Mucosa of descending colon (tissue), 3 donors: ENCODE measurements around the gene UBA7. TPM values are rescaled to one million over a fixed set of nuclear protein-coding genes. Genes with fewer than 3 reads are reported as not detected.
A peak's percentile ranks its signal among the peaks of the same experiment; 100 is the strongest.

Experiments
- ATAC-seq: fragments of 200-7000 bp; cut with Tn5 transposase; one replicate; pipeline ENCODE4 v1.9.1; 2020; ENCODE audit warnings: mild to moderate bottlenecking, moderate library complexity
- DNase-seq, 3 donors: peaks; one replicate each; pipeline ENCODE4 v3.0.0-alpha.2; 2020
- H3K36me3 ChIP-seq: fragments of 200-600 bp; one replicate; pipeline ENCODE4 v1.8.0; 2021; ENCODE audit warnings: low read depth, mild to moderate bottlenecking
- H3K4me1 ChIP-seq: fragments of 200-600 bp; one replicate; pipeline ENCODE4 v1.8.0; 2021; ENCODE audit warnings: low read depth, mild to moderate bottlenecking
- H3K4me3 ChIP-seq: fragments of 200-600 bp; one replicate; pipeline ENCODE4 v1.8.0; 2021; ENCODE audit warnings: mild to moderate bottlenecking
- H3K9me3 ChIP-seq: fragments of 200-600 bp; one replicate; pipeline ENCODE4 v1.8.0; 2021; ENCODE audit warnings: mild to moderate bottlenecking
- CTCF ChIP-seq: fragments of 200-600 bp; IDR thresholded peaks from one replicate; pipeline ENCODE4 v1.8.0; 2022; ENCODE audit warnings: antibody characterized with exemption, mild to moderate bottlenecking
- intact Hi-C, 2 donors: fragments of 100-400 bp; cut with DNase I in 1 of 2; cut with micrococcal nuclease in 1 of 2; formaldehyde crosslinking; loops; one replicate each; pipeline versions ENCODE4 v1.11.0 to v1.11.1; 2022; cut with DNase I, micrococcal nuclease
- long read RNA-seq, 2 donors: library from polyadenylated mRNA; unstranded; transcript quantifications; one replicate each; pipeline ENCODE4 v2.0.0, GENCODE V29; 2019 to 2021
- total RNA-seq, 3 donors: library from RNA; stranded (reverse); fragmentation: NEBNext Ultra II Directional in 2 of 3; extraction: Animal tissue kit (Norgen Biotek cat#: 25700) in 2 of 3; gene quantifications; one replicate each; pipeline versions ENCODE4 v1.2.1 to v1.2.4, GENCODE V29; 2021 to 2023
- donor health status: DM: no; HTN: no; CAD: no; lungs with moderate emphysema.
- donor health status: DM: no; HTN: no; CAD: no.
- donor health status: DM: no; HTN: yes; CAD: no.

UBA7 gene, protein sequence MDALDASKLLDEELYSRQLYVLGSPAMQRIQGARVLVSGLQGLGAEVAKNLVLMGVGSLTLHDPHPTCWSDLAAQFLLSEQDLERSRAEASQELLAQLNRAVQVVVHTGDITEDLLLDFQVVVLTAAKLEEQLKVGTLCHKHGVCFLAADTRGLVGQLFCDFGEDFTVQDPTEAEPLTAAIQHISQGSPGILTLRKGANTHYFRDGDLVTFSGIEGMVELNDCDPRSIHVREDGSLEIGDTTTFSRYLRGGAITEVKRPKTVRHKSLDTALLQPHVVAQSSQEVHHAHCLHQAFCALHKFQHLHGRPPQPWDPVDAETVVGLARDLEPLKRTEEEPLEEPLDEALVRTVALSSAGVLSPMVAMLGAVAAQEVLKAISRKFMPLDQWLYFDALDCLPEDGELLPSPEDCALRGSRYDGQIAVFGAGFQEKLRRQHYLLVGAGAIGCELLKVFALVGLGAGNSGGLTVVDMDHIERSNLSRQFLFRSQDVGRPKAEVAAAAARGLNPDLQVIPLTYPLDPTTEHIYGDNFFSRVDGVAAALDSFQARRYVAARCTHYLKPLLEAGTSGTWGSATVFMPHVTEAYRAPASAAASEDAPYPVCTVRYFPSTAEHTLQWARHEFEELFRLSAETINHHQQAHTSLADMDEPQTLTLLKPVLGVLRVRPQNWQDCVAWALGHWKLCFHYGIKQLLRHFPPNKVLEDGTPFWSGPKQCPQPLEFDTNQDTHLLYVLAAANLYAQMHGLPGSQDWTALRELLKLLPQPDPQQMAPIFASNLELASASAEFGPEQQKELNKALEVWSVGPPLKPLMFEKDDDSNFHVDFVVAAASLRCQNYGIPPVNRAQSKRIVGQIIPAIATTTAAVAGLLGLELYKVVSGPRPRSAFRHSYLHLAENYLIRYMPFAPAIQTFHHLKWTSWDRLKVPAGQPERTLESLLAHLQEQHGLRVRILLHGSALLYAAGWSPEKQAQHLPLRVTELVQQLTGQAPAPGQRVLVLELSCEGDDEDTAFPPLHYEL
- total RNA-seq = 100 to 1,000 TPM in 2 of 3 donors, 10 to 100 TPM in 1; 90.3 to 192 (median 139) TPM
- long read RNA-seq, donor 1, transcript UBA7-201 (24 exons, 3,299 nt) = major isoform, 27 of 73 reads
- long read RNA-seq, donor 1, partial matches to known transcripts = 18 of 73 reads
- long read RNA-seq, donor 1, other reads (novel, unspliced or antisense) = 28 of 73 reads
- long read RNA-seq, donor 2, transcript UBA7-201 (24 exons, 3,299 nt) = major isoform, 6 of 20 reads
- long read RNA-seq, donor 2, partial matches to known transcripts = 7 of 20 reads
- long read RNA-seq, donor 2, other reads (novel, unspliced or antisense) = 7 of 20 reads

DNA sequence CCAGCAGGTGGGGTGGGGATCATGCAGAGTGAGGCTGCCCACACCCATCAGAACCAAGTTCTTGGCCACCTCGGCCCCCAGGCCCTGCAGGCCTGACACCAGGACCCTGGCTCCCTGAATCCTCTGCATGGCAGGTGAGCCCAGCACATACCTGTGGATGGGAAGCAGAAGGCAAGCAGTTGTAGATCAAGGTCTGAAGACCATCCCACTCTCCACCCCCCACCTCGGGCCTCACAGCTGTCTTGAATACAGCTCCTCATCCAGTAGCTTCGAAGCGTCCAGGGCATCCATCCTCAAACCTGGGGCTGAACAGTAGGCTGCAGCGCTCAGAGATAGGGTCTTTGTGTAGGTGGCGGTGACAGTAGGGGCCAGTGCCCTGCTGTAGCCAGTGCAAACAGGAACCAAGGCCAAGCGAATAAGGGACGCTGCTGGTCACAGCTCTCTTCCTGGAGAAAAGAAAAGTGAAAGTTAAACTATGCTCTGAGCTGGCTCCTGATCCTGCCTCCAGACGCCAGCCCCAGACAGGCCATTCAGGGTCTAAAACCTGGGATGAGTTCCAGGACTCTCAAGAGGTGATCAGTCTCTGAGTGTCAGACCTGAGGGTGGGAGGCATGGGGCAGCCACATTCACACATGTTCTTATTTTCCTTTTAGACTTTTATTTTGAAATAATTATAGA is at the start of gene UBA7:
UBA7 (minus strand) TSS at position 457 of the 678 bp plus-strand sequence; CDS start at position 291, 166 bp downstream.
- Histone ChIP-seq H3K36me3 (no peaks in the 10 kb centered on the region), H3K9me3 (no peaks in the 10 kb centered on the region), H3K4me1 (peaks cover 11% of the 10 kb centered on the region), H3K4me3 (peak within 1 kb of the TSS; percentile 25)
- DNase-seq (peak; percentile 64 to 72 (median 69)), ATAC-seq (peak; percentile 97)
- TF ChIP-seq CTCF = no peak
- intact Hi-C loops = no loop called here

DNA sequence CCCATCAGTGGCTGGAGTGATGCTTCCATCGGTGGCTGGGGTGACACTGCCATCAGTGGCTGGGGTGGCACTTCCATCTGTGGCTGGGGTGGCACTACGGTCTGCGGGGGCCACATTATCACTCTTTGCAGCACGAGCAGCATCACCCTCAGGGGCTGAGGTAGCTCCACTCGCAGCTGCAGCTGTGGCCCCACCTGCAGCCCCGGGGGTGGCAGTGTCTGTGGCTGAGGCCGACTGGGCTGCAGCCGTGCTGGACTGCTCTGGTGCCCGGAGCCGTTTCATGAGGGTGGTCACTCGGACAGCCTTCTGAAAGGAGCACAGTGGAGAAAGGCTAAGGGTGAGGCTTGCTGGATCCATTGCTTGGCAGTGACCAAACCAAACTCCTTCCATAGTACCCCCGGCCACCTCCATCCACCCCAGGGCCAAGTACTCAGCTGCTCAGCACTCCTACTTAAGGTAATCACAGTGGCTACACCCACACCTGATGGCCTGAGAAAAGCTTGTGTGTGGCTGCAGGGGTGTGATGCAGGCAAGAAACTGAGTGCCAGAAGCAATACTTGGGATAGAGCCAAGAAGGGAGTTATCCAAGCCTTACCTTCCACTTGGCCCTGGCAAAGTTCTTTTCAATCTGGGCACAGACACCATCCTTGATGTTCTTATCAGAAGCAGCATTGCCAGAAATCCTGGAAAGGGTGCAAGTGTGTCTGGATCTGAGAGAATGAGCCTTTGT is 46.0 kb upstream of the UBA7 start:
- Histone ChIP-seq H3K9me3 (no peaks in the 10 kb centered on the region), H3K36me3 (no peaks in the 10 kb centered on the region), H3K4me3 (no peak overlapping the region), H3K4me1 (peaks cover 8% of the 10 kb centered on the region)
- intact Hi-C loops = no loop called here
- DNase-seq = no peak
- ATAC-seq = no peak
- TF ChIP-seq CTCF = no peak

- Histone ChIP-seq H3K4me3 (peak within 1 kb of the TSS; percentile 28), H3K4me1 (peaks cover 8% of the 10 kb centered on the region), H3K36me3 (no peaks in the 10 kb centered on the region), H3K9me3 (no peaks in the 10 kb centered on the region)
- peak; percentile 100 for ATAC-seq
- intact Hi-C loops = no loop called here
- DNase-seq = peak; percentile 92 to 96 (median 96)
- no peak for TF ChIP-seq CTCF
Observed at GRCh38 chr3:49856181-49857005, 42.6 kb upstream of the UBA7 start, which contains the start of gene TRAIP. TSS of gene TRAIP (minus strand) at chr3:49856564. CDS start at chr3:49856453, 111 bp downstream.

DNA sequence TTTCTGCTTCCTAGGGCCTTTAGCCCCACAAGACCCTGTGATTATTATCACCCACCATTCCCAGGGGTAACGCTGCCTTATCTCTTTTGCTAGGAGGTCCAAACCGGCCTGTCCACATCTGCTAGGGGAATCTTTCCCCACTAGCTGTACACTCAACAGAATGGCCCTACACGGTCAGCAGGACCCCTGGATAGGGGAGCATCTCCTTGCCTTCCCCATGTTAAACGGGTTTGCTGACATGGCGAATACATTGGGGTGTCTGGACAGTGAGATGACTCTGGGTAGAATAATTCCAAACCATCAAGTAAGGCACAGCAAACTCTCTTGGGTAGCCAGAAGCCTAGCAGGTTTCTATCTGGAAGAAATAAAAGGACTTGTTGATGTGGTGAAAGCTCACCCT is 41.9 kb upstream of the UBA7 start:
- Histone ChIP-seq H3K4me1 (peaks cover 8% of the 10 kb centered on the region), H3K9me3 (no peaks in the 10 kb centered on the region), H3K36me3 (no peaks in the 10 kb centered on the region), H3K4me3 (no peak overlapping the region)
- intact Hi-C loops = no loop called here
- no peak for DNase-seq
- no peak for TF ChIP-seq CTCF
- no peak for ATAC-seq
